Thyroid gland (tissue), 4 donors: ENCODE data around the gene DSCAM. TPM values are rescaled to one million over a fixed set of nuclear protein-coding genes. Genes with fewer than 3 reads are reported as not detected.

Source experiments
- DNase-seq, 2 donors: peaks; one replicate each; pipeline ENCODE4 v3.0.0-alpha.2; 2019
- H3K27ac ChIP-seq, 3 donors: fragments of 200-600 bp; sonication (generic); 1 replicate in 2 of 3; 2 replicates in 1 of 3; pipeline ENCODE4 v1.5.1; 2016 to 2019; ENCODE audit warnings: mild to moderate bottlenecking in 1 of 3, moderate library complexity in 1 of 3
- H3K27me3 ChIP-seq: fragments of 200-600 bp; sonication (generic); one replicate; pipeline ENCODE4 v1.5.1; 2019
- H3K36me3 ChIP-seq, 2 donors: fragments of 200-600 bp; sonication (generic); one replicate each; pipeline ENCODE4 v1.5.1; 2016 to 2019
- H3K4me1 ChIP-seq, 2 donors: fragments of 200-600 bp; sonication (generic); one replicate each; pipeline ENCODE4 v1.5.1; 2017 to 2019
- H3K4me3 ChIP-seq, 3 donors: fragments of 200-600 bp; sonication (generic); replicated peaks in 1 of 3; 1 replicate in 2 of 3; 2 replicates in 1 of 3; pipeline ENCODE4 v1.5.1; 2016; ENCODE audit warnings: mild to moderate bottlenecking in 1 of 3
- H3K9me3 ChIP-seq: fragments of 200-600 bp; sonication (generic); one replicate; pipeline ENCODE4 v1.5.1; 2017
- CTCF ChIP-seq, 6 experiments: fragments of 200-600 bp in 3 of 6; fragments of 450-650 bp in 3 of 6; sonication (generic) in 3 of 6; IDR thresholded peaks; one replicate each; pipeline ENCODE4 v1.5.1; 2016 to 2019; ENCODE audit warnings: antibody characterized with exemption in 6 of 6, mild to moderate bottlenecking in 2 of 6, inconsistent platforms in 1 of 6, moderate library complexity in 1 of 6
- POLR2A ChIP-seq, 2 donors: fragments of 450-650 bp; IDR thresholded peaks; one replicate each; pipeline ENCODE4 v1.6.1; 2017; ENCODE audit warnings: antibody characterized with exemption in 2 of 2, mild to moderate bottlenecking in 2 of 2, moderate library complexity in 1 of 2
- WGBS, 2 donors: methylation state at CpG; one replicate each; pipeline ENCODE4 v1.1.5; 2017; 5-methylcytosine and 5-hydroxymethylcytosine counted together
- intact Hi-C: fragments of 100-400 bp; cut with DNase I; formaldehyde crosslinking; loops from one replicate; pipeline ENCODE4 v1.15.1; 2023
- total RNA-seq, 4 donors: library from RNA; depleted of rRNA; stranded (reverse); fragments of >200 nt; gene quantifications; one replicate each; pipeline ENCODE4 v1.2.3, GENCODE V29; 2016

DSCAM gene
- total RNA-seq, 4 donors from 2014 or later: 0.20 TPM; not detected in 3

- intact Hi-C loops: no loop called here
- Histone ChIP-seq H3K4me3 (no peak overlapping the region), H3K27me3 (no peaks in the 10 kb centered on the region), H3K4me1 (no peaks in the 10 kb centered on the region), H3K9me3 (no peaks in the 10 kb centered on the region), H3K36me3 (no peaks in the 10 kb centered on the region), H3K27ac (no peak overlapping the region)
- no peak for DNase-seq
- WGBS, 2 donors: 21 to 25% methylated on average over 5 of the region's 5 CpGs
- no peak for TF ChIP-seq CTCF (IDR thresholded peaks at IDR 0.05)
- TF ChIP-seq POLR2A (IDR thresholded peaks at IDR 0.05): no peak
Measured at GRCh38 chr21:40335704-40336103, 511.3 kb downstream of the DSCAM start.

- H3K36me3 ChIP-seq: no peaks in the 10 kb centered on the region
- no peak for TF ChIP-seq POLR2A (IDR thresholded peaks at IDR 0.05)
- TF ChIP-seq CTCF (IDR thresholded peaks at IDR 0.05): no peak
- no peak for DNase-seq
- intact Hi-C loops: no loop called here
- H3K4me3 ChIP-seq: no peak overlapping the region
- H3K9me3 ChIP-seq: no peaks in the 10 kb centered on the region
- H3K27ac ChIP-seq: no peak overlapping the region
- no peaks in the 10 kb centered on the region for H3K27me3 ChIP-seq
- no peaks in the 10 kb centered on the region for H3K4me1 ChIP-seq
- WGBS, 2 donors: 83 to 87% methylated on average over 6 of the region's 6 CpGs
Measured at GRCh38 chr21:40334159-40334558, 512.8 kb downstream of the DSCAM start.

GRCh38 chr21:40333731-40334130, 513.2 kb downstream of the DSCAM start:
- DNase-seq: no peak
- no peaks in the 10 kb centered on the region for H3K9me3 ChIP-seq
- WGBS, 2 donors: 94 to 95% methylated on average over 4 of the region's 4 CpGs
- TF ChIP-seq CTCF (IDR thresholded peaks at IDR 0.05) (no peak), POLR2A (IDR thresholded peaks at IDR 0.05) (no peak)
- no peak overlapping the region for H3K27ac ChIP-seq
- intact Hi-C loops: no loop called here
- no peaks in the 10 kb centered on the region for H3K4me1 ChIP-seq
- H3K4me3 ChIP-seq: no peak overlapping the region
- H3K27me3 ChIP-seq: no peaks in the 10 kb centered on the region
- no peaks in the 10 kb centered on the region for H3K36me3 ChIP-seq

GRCh38 chr21:40331804-40332203, 515.2 kb downstream of the DSCAM start:
- H3K27me3 ChIP-seq: no peaks in the 10 kb centered on the region
- H3K4me1 ChIP-seq: no peaks in the 10 kb centered on the region
- TF ChIP-seq CTCF (IDR thresholded peaks at IDR 0.05): no peak
- no peak for TF ChIP-seq POLR2A (IDR thresholded peaks at IDR 0.05)
- H3K27ac ChIP-seq: no peak overlapping the region
- intact Hi-C loops: no loop called here
- H3K9me3 ChIP-seq: no peaks in the 10 kb centered on the region
- no peak for DNase-seq
- H3K36me3 ChIP-seq: no peaks in the 10 kb centered on the region
- WGBS, 2 donors: 84 to 87% methylated on average over 3 of the region's 3 CpGs
- H3K4me3 ChIP-seq: no peak overlapping the region

- no peak overlapping the region for H3K4me3 ChIP-seq
- H3K27me3 ChIP-seq: no peaks in the 10 kb centered on the region
- no peaks in the 10 kb centered on the region for H3K4me1 ChIP-seq
- intact Hi-C loops: no loop called here
- 45 to 62% methylated on average over 9 of the region's 9 CpGs for WGBS, 2 donors
- DNase-seq: no peak
- H3K36me3 ChIP-seq: no peaks in the 10 kb centered on the region
- H3K27ac ChIP-seq: no peak overlapping the region
- no peak for TF ChIP-seq CTCF (IDR thresholded peaks at IDR 0.05)
- TF ChIP-seq POLR2A (IDR thresholded peaks at IDR 0.05): no peak
- H3K9me3 ChIP-seq: no peaks in the 10 kb centered on the region
Measured at GRCh38 chr21:40331172-40331571, 515.8 kb downstream of the DSCAM start.
